IMR-90 (cell line): ENCODE results near the gene ATRAID. TPM values are rescaled to one million over a fixed set of nuclear protein-coding genes. Genes with fewer than 3 reads are reported as not detected.

ENCODE experiments used
- ATAC-seq: fragments of 200-7000 bp; cut with Tn5 transposase; 2 replicates; pipeline ENCODE4 v1.9.1; 2020; ENCODE audit warnings: low read depth, mild to moderate bottlenecking, moderate library complexity
- BruUV-seq: library from RNA; stranded (reverse); fragments of 400-500 nt; replicated peaks from 2 replicates; lab custom pipeline; 2021; lab: Mats Ljungman, UMichigan
- CTCF ChIA-PET: fragments of 300-600 bp; formaldehyde crosslinking; extraction: SDS; loops from one replicate; lab custom pipeline; 2021; ENCODE audit warnings: antibody characterized with exemption; lab: Yijun Ruan, JAX
- POLR2A ChIA-PET: fragments of 300-600 bp; sonication (Branson Sonifier 250); formaldehyde crosslinking; loops from one replicate; lab custom pipeline; 2022; ENCODE audit warnings: antibody characterized with exemption; ENCODE audit not compliant: unreplicated experiment; lab: Charles Lee
- DNase-seq: peaks from one replicate; pipeline ENCODE4 v3.0.0; 2013
- H2AFZ ChIP-seq: replicated peaks from 2 replicates; pipeline ENCODE3; 2013; ENCODE audit warnings: low read length, mild to moderate bottlenecking; ENCODE audit not compliant: poor library complexity
- H2AK5ac ChIP-seq: 2 replicates; pipeline ENCODE4 v1.6.1; 2013; ENCODE audit warnings: low read depth, low read length, inconsistent platforms
- H2AK9ac ChIP-seq: replicated peaks from 2 replicates; pipeline ENCODE3; 2013; ENCODE audit warnings: mild to moderate bottlenecking, low read depth, low read length, moderate library complexity; ENCODE audit not compliant: poor library complexity
- H2BK120ac ChIP-seq: 2 replicates; pipeline ENCODE4 v1.6.1; 2013; ENCODE audit warnings: low read depth, low read length, inconsistent platforms
- H2BK15ac ChIP-seq: 3 replicates; pipeline ENCODE4 v1.6.1; 2013; ENCODE audit warnings: low read depth, low read length, inconsistent platforms
- H2BK20ac ChIP-seq: 2 replicates; pipeline ENCODE4 v1.6.1; 2013; ENCODE audit warnings: low read depth, mild to moderate bottlenecking, inconsistent platforms, low read length, moderate library complexity
- H2BK5ac ChIP-seq: 2 replicates; pipeline ENCODE4 v1.6.1; 2013; ENCODE audit warnings: mild to moderate bottlenecking, low read depth, low read length, inconsistent platforms; ENCODE audit not compliant: poor library complexity, severe bottlenecking
- H3K14ac ChIP-seq: replicated peaks from 2 replicates; pipeline ENCODE4 v1.6.1; 2013; ENCODE audit warnings: low read depth, low read length, inconsistent platforms
- H3K18ac ChIP-seq: 2 replicates; pipeline ENCODE4 v1.6.1; 2013; ENCODE audit warnings: low read depth, low read length, control low read depth
- H3K23ac ChIP-seq: 2 replicates; pipeline ENCODE4 v1.6.1; 2013; ENCODE audit warnings: low read depth, low read length, inconsistent platforms
- H3K27ac ChIP-seq: 2 replicates; pipeline ENCODE4 v1.5.1; 2013; ENCODE audit warnings: mild to moderate bottlenecking, control low read depth, low read length; ENCODE audit not compliant: insufficient read depth
- H3K27me3 ChIP-seq: 2 replicates; pipeline ENCODE4 v1.6.1; 2013; ENCODE audit warnings: low read length; ENCODE audit not compliant: control insufficient read depth, insufficient read depth
- H3K36me3 ChIP-seq: 2 replicates; pipeline ENCODE4 v1.6.1; 2013; ENCODE audit warnings: low read length, mixed read lengths; ENCODE audit not compliant: control insufficient read depth, insufficient read depth
- H3K4ac ChIP-seq: 2 replicates; pipeline ENCODE4 v1.6.1; 2013; ENCODE audit warnings: low read depth, low read length, inconsistent platforms
- H3K4me1 ChIP-seq: 2 replicates; pipeline ENCODE4 v1.6.1; 2013; ENCODE audit warnings: low read length, mixed read lengths; ENCODE audit not compliant: control insufficient read depth, insufficient read depth
- H3K4me2 ChIP-seq: 2 replicates; pipeline ENCODE4 v1.6.1; 2013; ENCODE audit warnings: low read depth, mild to moderate bottlenecking, control low read depth, low read length, moderate library complexity
- H3K4me3 ChIP-seq: 2 replicates; pipeline ENCODE4 v1.5.1; 2013; ENCODE audit warnings: low read depth, mild to moderate bottlenecking, control low read depth, low read length, moderate library complexity; ENCODE audit not compliant: insufficient read depth
- H3K56ac ChIP-seq: 2 replicates; pipeline ENCODE4 v1.6.1; 2013; ENCODE audit warnings: low read length, inconsistent platforms; ENCODE audit not compliant: insufficient read depth; ENCODE audit errors: extremely low read depth
- H3K79me1 ChIP-seq, 2 experiments: 2 replicates each; pipeline ENCODE4 v1.6.1; 2013; ENCODE audit warnings: low read length in 2 of 2, inconsistent platforms in 1 of 2, low read depth in 1 of 2
- H3K9ac ChIP-seq: 2 replicates; pipeline ENCODE4 v1.6.1; 2013; ENCODE audit warnings: low read depth, low read length, control low read depth
- H3K9me1 ChIP-seq: 2 replicates; pipeline ENCODE4 v1.6.1; 2013; ENCODE audit warnings: low read length, inconsistent platforms; ENCODE audit not compliant: insufficient read depth
- H3K9me3 ChIP-seq: 2 replicates; pipeline ENCODE4 v1.6.1; 2013; ENCODE audit warnings: low read length; ENCODE audit not compliant: control insufficient read depth, insufficient read depth
- H4K20me1 ChIP-seq: 2 replicates; pipeline ENCODE4 v1.6.1; 2013; ENCODE audit warnings: low read length, inconsistent platforms; ENCODE audit not compliant: insufficient read depth
- H4K5ac ChIP-seq: 2 replicates; pipeline ENCODE4 v1.6.1; 2013; ENCODE audit warnings: mild to moderate bottlenecking, low read depth, low read length, control low read depth
- H4K8ac ChIP-seq, 2 experiments: 2 replicates each; pipeline ENCODE4 v1.6.1; 2013; ENCODE audit warnings: low read depth in 2 of 2, low read length in 2 of 2, control low read depth in 1 of 2, inconsistent platforms in 1 of 2
- H4K91ac ChIP-seq: 2 replicates; pipeline ENCODE4 v1.6.1; 2013; ENCODE audit warnings: low read depth, low read length, inconsistent platforms; ENCODE audit not compliant: insufficient read depth
- CEBPB ChIP-seq: IDR thresholded peaks from 2 replicates; pipeline ENCODE4 v1.6.1; 2012; ENCODE audit warnings: low read depth, low read length, improper control_type of control experiment
- CHD1 ChIP-seq: IDR thresholded peaks from 2 replicates; pipeline ENCODE4 v1.6.1; 2012; ENCODE audit warnings: low read depth, low read length, improper control_type of control experiment
- CTCF ChIP-seq: conservative IDR thresholded peaks from 2 replicates; pipeline ENCODE4 v1.5.1; 2012; ENCODE audit warnings: mild to moderate bottlenecking, low read depth, low read length, improper control_type of control experiment
- ELK1 ChIP-seq: fragments of 150-350 bp; IDR thresholded peaks from 2 replicates; pipeline ENCODE4 v1.6.1; 2016; ENCODE audit warnings: low read depth, mild to moderate bottlenecking, low read length, moderate library complexity, borderline replicate concordance
- FOS ChIP-seq: fragments of 150-350 bp; IDR thresholded peaks from 2 replicates; pipeline ENCODE4 v1.6.1; 2016; ENCODE audit warnings: low read depth, low read length
- MAFK ChIP-seq: IDR thresholded peaks from 2 replicates; pipeline ENCODE4 v1.6.1; 2012; ENCODE audit warnings: low read depth, low read length, improper control_type of control experiment
- MAZ ChIP-seq: IDR thresholded peaks from 2 replicates; pipeline ENCODE4 v1.6.1; 2012; ENCODE audit warnings: low read depth, mild to moderate bottlenecking, low read length, improper control_type of control experiment, moderate library complexity, borderline replicate concordance
- NFE2L2 ChIP-seq: fragments of 150-350 bp; IDR thresholded peaks from 2 replicates; pipeline ENCODE4 v1.6.1; 2016; ENCODE audit warnings: low read depth, mild to moderate bottlenecking, low read length
- POLR2A ChIP-seq: IDR thresholded peaks from 2 replicates; pipeline ENCODE4 v1.6.1; 2012; ENCODE audit warnings: mild to moderate bottlenecking, low read depth, low read length
- RAD21 ChIP-seq: IDR thresholded peaks from 2 replicates; pipeline ENCODE4 v1.6.1; 2012; ENCODE audit warnings: low read length, improper control_type of control experiment
- RCOR1 ChIP-seq: IDR thresholded peaks from 2 replicates; pipeline ENCODE4 v1.6.1; 2012; ENCODE audit warnings: mild to moderate bottlenecking, low read length, improper control_type of control experiment; ENCODE audit not compliant: insufficient replicate concordance
- RFX5 ChIP-seq: IDR thresholded peaks from 2 replicates; pipeline ENCODE4 v1.8.0; 2012; ENCODE audit warnings: low read depth, mild to moderate bottlenecking, low read length, moderate library complexity
- SMC3 ChIP-seq: fragments of 150-350 bp; IDR thresholded peaks from 2 replicates; pipeline ENCODE4 v1.6.1; 2016; ENCODE audit warnings: low read depth, mild to moderate bottlenecking, antibody characterized with exemption, low read length, moderate library complexity
- WGBS, 2 experiments: methylation state at CpG; one replicate each; pipeline versions ENCODE4 v1.1.5 to v1.1.7; 2013; ENCODE audit warnings: missing lambda C conversion rate in 2 of 2; ENCODE audit not compliant: insufficient read length in 1 of 2; ENCODE audit errors: extremely low coverage in 2 of 2; 5-methylcytosine and 5-hydroxymethylcytosine counted together
- dilution Hi-C: fragments of 300-500 bp; cut with HindIII; formaldehyde crosslinking; loops from one replicate; pipeline ENCODE4 v1.14.3; 2018; ENCODE audit warnings: low sequenced_read_pairs; ENCODE audit not compliant: unreplicated experiment
- in situ Hi-C: fragments of 300-500 bp; cut with MboI; formaldehyde crosslinking; loops from 3 replicates; pipeline ENCODE4 v1.14.3; 2019; ENCODE audit warnings: low sequenced_read_pairs, inconsistent platforms, mixed read lengths
- intact Hi-C: fragments of 100-400 bp; cut with micrococcal nuclease; formaldehyde crosslinking; loops from 2 replicates; pipeline ENCODE4 v1.10.0; 2022
- polyA plus RNA-seq, 3 experiments: library from polyadenylated mRNA; depleted of rRNA; stranded (reverse); fragments of >200 nt; gene quantifications; 2 replicates each; pipeline ENCODE4 v1.2.3, GENCODE V29; 2012; ENCODE audit warnings: low replicate concordance in 1 of 3
- total RNA-seq: library from RNA; depleted of rRNA; stranded (reverse); fragments of >200 nt; gene quantifications from 2 replicates; pipeline ENCODE4 v1.2.3, GENCODE V29; 2012
- TF ChIP-seq, protein P1 (sequence below): fragments of 150-350 bp; IDR thresholded peaks from 2 replicates; pipeline ENCODE4 v1.6.1; 2017; ENCODE audit warnings: mild to moderate bottlenecking, antibody characterized with exemption, low read length, low read depth

Gene ATRAID
- total and polyA plus RNA-seq, 2 of the 4 experiments (the other 2 are of a cell fraction): 138 to 173 TPM

GRCh38 chr2:27221166-27221565 is 9.3 kb downstream of the ATRAID start:
- H3K4me2 ChIP-seq: no peak overlapping the region
- H4K91ac ChIP-seq: no peak overlapping the region
- H3K4ac ChIP-seq: no peak overlapping the region
- H4K5ac ChIP-seq: no peak overlapping the region
- in situ Hi-C loops: no loop called here
- TF ChIP-seq CHD1: no peak
- TF ChIP-seq ELK1: no peak
- no peak for TF ChIP-seq FOS
- TF ChIP-seq RCOR1: no peak
- no peak for TF ChIP-seq CTCF
- TF ChIP-seq, protein P1, sequence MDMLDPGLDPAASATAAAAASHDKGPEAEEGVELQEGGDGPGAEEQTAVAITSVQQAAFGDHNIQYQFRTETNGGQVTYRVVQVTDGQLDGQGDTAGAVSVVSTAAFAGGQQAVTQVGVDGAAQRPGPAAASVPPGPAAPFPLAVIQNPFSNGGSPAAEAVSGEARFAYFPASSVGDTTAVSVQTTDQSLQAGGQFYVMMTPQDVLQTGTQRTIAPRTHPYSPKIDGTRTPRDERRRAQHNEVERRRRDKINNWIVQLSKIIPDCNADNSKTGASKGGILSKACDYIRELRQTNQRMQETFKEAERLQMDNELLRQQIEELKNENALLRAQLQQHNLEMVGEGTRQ: no peak
- no peak for TF ChIP-seq MAZ
- TF ChIP-seq RFX5: no peak
- TF ChIP-seq RAD21: no peak
- no peak for TF ChIP-seq SMC3
- TF ChIP-seq MAFK: no peak
- TF ChIP-seq POLR2A: no peak
- TF ChIP-seq CEBPB: no peak
- TF ChIP-seq NFE2L2: no peak
- H2BK15ac ChIP-seq: no peak overlapping the region
- H4K8ac ChIP-seq: no peak overlapping the region
- WGBS, 2 experiments: no CpG with 5 or more reads among the region's 3 CpGs
- dilution Hi-C loops: no loop called here
- no peak overlapping the region for H3K14ac ChIP-seq
- no peak overlapping the region for H2BK120ac ChIP-seq
- ATAC-seq (no peak), DNase-seq (no peak)
- H3K56ac ChIP-seq: no peak overlapping the region
- no peaks in the 10 kb centered on the region for H3K27me3 ChIP-seq
- H3K9ac ChIP-seq: no peak overlapping the region
- intact Hi-C loops: no loop called here
- H2AFZ ChIP-seq: no peak overlapping the region
- no peak overlapping the region for H2AK9ac ChIP-seq
- no peak overlapping the region for H2BK20ac ChIP-seq
- peaks cover 4% of the 10 kb centered on the region for H3K4me1 ChIP-seq
- no peaks in the 10 kb centered on the region for H4K20me1 ChIP-seq
- H3K36me3 ChIP-seq: peaks cover 45% of the 10 kb centered on the region
- H3K23ac ChIP-seq: no peak overlapping the region
- H3K18ac ChIP-seq: no peak overlapping the region
- H2AK5ac ChIP-seq: no peak overlapping the region
- ChIA-PET CTCF (no interaction called here), POLR2A (no interaction called here)
- H3K9me1 ChIP-seq: peaks cover 7% of the 10 kb centered on the region
- H2BK5ac ChIP-seq: no peak overlapping the region
- H3K4me3 ChIP-seq: no peak overlapping the region
- H3K27ac ChIP-seq: no peak overlapping the region
- H3K9me3 ChIP-seq: no peaks in the 10 kb centered on the region
- H3K79me1 ChIP-seq: peaks cover 18 to 42% of the 10 kb centered on the region in 2 experiments
- BruUV-seq: no TSS peak
